HepG2 (cell line): ENCODE results near the gene CHCHD6. TPM values are rescaled to one million over a fixed set of nuclear protein-coding genes. Genes with fewer than 3 reads are reported as not detected.

ENCODE experiments used
- AHR ChIP-seq: IDR thresholded peaks from 2 replicates; pipeline ENCODE4 v1.6.1; 2018; ENCODE audit warnings: missing genetic modification reagents, missing compliant biosample characterization
- ARNT2 ChIP-seq: sonication (generic); formaldehyde crosslinking; IDR thresholded peaks from 2 replicates; pipeline ENCODE4 v1.8.0; 2022; ENCODE audit warnings: mild to moderate bottlenecking, low read depth, missing genetic modification reagents, moderate library complexity
- KMT2B ChIP-seq: IDR thresholded peaks from 2 replicates; pipeline ENCODE4 v1.6.1; 2016; ENCODE audit warnings: missing genetic modification reagents, missing compliant biosample characterization
- MATR3 ChIP-seq: sonication (generic); formaldehyde crosslinking; IDR thresholded peaks from 2 replicates; pipeline ENCODE4 v1.4.0; 2020; ENCODE audit warnings: missing genetic modification reagents
- SETDB1 ChIP-seq: sonication (generic); formaldehyde crosslinking; IDR thresholded peaks from 2 replicates; pipeline ENCODE4 v1.5.1; 2020; ENCODE audit warnings: missing genetic modification reagents, mild to moderate bottlenecking, borderline replicate concordance
- SKI ChIP-seq: fragments of 450-650 bp; IDR thresholded peaks from one replicate; pipeline ENCODE4 v1.6.1; 2018; ENCODE audit warnings: mild to moderate bottlenecking; ENCODE audit not compliant: partially characterized antibody
- TOPORS ChIP-seq: sonication (generic); formaldehyde crosslinking; IDR thresholded peaks from 2 replicates; pipeline ENCODE4 v1.8.0; 2023; ENCODE audit warnings: mild to moderate bottlenecking, missing genetic modification reagents
- ZEB1 ChIP-seq: IDR thresholded peaks from 2 replicates; pipeline ENCODE4 v1.6.1; 2012; ENCODE audit warnings: mild to moderate bottlenecking, low read depth, inconsistent platforms; ENCODE audit not compliant: insufficient replicate concordance
- ZNF335 ChIP-seq: sonication (generic); formaldehyde crosslinking; IDR thresholded peaks from 2 replicates; pipeline ENCODE4 v1.4.0; 2020; ENCODE audit warnings: missing genetic modification reagents
- ZNF530 ChIP-seq: sonication (generic); formaldehyde crosslinking; IDR thresholded peaks from 2 replicates; pipeline ENCODE4 v1.5.0; 2020; ENCODE audit warnings: low read depth, mild to moderate bottlenecking, missing genetic modification reagents
- polyA plus RNA-seq, 8 experiments: library from polyadenylated mRNA; depleted of rRNA in 3 of 8; stranded (reverse) in 7 of 8; unstranded in 1 of 8; fragments of >200 nt; fragmentation: Illumina TruSeq in 4 of 8; extraction: Trizol in 4 of 8; gene quantifications; 2 replicates each; pipeline versions ENCODE4 v1.2.1 to v1.2.3, GENCODE V29; 2011 to 2016; ENCODE audit warnings: low read depth in 4 of 8, missing spikeins in 1 of 8, mixed read lengths in 1 of 8; ENCODE audit not compliant: insufficient read depth in 1 of 8
- total RNA-seq, 5 experiments: library from RNA; depleted of rRNA; stranded (reverse); fragments of >200 nt; fragmentation: Illumina TruSeq; extraction: Trizol; gene quantifications; 2 replicates each; pipeline ENCODE4 v1.2.3, GENCODE V29; 2016; ENCODE audit warnings: low read depth in 1 of 5
- TF ChIP-seq, protein P1 (sequence below): sonication (generic); formaldehyde crosslinking; IDR thresholded peaks from 2 replicates; pipeline ENCODE4 v1.4.0; 2020; ENCODE audit warnings: mild to moderate bottlenecking, low read depth, missing genetic modification reagents
- TF ChIP-seq, protein P2 (sequence below): sonication (generic); formaldehyde crosslinking; IDR thresholded peaks from 2 replicates; pipeline ENCODE4 v1.4.0; 2020; ENCODE audit warnings: missing genetic modification reagents
- TF ChIP-seq, protein P3 (sequence below), 2 experiments: sonication (generic) in 1 of 2; formaldehyde crosslinking in 1 of 2; IDR thresholded peaks; 2 replicates each; pipeline versions ENCODE4 v1.5.1 to v1.6.1; 2011 to 2020; ENCODE audit warnings: borderline replicate concordance in 1 of 2, low read depth in 1 of 2, low read length in 1 of 2, mild to moderate bottlenecking in 1 of 2, missing genetic modification reagents in 1 of 2, moderate library complexity in 1 of 2
- TF ChIP-seq, protein P4 (sequence below): sonication (generic); formaldehyde crosslinking; conservative IDR thresholded peaks from 2 replicates; pipeline ENCODE4 v1.4.0; 2020; ENCODE audit warnings: missing genetic modification reagents
- TF ChIP-seq, protein P5 (sequence below), 2 experiments: sonication (generic) in 1 of 2; formaldehyde crosslinking in 1 of 2; IDR thresholded peaks; 2 replicates each; pipeline versions ENCODE4 v1.4.0 to v1.6.1; 2016 to 2020; ENCODE audit warnings: borderline replicate concordance in 1 of 2, low read depth in 1 of 2, mild to moderate bottlenecking in 1 of 2, missing genetic modification reagents in 1 of 2

The CHCHD6 gene
- total and polyA plus RNA-seq, 2 of the 13 experiments (the other 11 are each of a cell fraction or from before 2014, with no cell fraction given) = 20.3 to 20.8 TPM

DNA sequence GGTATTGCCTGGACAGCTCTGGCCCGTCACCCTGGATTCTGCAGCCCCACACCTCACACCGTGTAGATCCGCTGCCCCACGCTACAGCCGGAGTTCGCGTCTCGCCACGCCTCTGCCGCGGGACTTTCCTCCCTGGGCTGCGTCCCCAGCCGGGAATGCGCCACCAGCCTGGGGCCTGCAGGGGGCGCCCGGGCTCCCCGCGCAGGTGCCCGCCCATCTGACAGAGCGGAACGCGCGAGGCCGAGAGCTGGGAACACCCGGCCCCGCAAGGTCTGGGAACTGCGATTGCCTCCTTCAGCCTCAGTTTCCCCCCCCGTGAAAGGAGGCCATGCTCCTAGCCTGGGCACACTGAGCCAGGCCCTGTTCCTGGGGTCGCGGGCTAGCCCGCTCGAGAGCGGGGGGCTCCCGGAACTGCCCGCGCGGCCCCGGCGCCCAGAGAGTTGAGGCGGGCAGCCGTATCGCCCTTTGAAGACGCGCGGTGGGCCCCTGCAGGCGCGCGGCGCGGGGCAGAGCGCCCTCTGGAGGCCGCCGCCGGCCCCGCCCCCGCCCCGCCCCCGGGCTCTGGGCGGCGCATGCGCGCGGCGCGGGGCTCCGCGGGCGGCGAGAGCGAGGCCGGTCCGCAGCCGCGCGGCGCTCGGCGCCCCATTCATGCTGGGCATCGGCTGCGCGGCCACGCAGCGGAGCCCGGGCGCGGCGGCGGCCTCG is 278.6 kb downstream of the CHCHD6 start, which contains the start of gene PLXNA1 (continued):
- TF ChIP-seq, protein P1, sequence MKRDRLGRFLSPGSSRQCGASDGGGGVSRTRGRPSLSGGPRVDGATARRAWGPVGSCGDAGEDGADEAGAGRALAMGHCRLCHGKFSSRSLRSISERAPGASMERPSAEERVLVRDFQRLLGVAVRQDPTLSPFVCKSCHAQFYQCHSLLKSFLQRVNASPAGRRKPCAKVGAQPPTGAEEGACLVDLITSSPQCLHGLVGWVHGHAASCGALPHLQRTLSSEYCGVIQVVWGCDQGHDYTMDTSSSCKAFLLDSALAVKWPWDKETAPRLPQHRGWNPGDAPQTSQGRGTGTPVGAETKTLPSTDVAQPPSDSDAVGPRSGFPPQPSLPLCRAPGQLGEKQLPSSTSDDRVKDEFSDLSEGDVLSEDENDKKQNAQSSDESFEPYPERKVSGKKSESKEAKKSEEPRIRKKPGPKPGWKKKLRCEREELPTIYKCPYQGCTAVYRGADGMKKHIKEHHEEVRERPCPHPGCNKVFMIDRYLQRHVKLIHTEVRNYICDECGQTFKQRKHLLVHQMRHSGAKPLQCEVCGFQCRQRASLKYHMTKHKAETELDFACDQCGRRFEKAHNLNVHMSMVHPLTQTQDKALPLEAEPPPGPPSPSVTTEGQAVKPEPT (CRISPR knock-in tag) = peak; percentile 81; the same call in 1 of the 2 replicates
- peak; percentile 70 for TF ChIP-seq ARNT2
- TF ChIP-seq SETDB1 (CRISPR knock-in tag) = no peak
- 0 out of 2 replicates have a peak, but pooled peaks have one; percentile 26 for TF ChIP-seq KMT2B
- no peak for TF ChIP-seq TOPORS (CRISPR knock-in tag)
- TF ChIP-seq ZNF530 (CRISPR knock-in tag) = no peak
- TF ChIP-seq, protein P2, sequence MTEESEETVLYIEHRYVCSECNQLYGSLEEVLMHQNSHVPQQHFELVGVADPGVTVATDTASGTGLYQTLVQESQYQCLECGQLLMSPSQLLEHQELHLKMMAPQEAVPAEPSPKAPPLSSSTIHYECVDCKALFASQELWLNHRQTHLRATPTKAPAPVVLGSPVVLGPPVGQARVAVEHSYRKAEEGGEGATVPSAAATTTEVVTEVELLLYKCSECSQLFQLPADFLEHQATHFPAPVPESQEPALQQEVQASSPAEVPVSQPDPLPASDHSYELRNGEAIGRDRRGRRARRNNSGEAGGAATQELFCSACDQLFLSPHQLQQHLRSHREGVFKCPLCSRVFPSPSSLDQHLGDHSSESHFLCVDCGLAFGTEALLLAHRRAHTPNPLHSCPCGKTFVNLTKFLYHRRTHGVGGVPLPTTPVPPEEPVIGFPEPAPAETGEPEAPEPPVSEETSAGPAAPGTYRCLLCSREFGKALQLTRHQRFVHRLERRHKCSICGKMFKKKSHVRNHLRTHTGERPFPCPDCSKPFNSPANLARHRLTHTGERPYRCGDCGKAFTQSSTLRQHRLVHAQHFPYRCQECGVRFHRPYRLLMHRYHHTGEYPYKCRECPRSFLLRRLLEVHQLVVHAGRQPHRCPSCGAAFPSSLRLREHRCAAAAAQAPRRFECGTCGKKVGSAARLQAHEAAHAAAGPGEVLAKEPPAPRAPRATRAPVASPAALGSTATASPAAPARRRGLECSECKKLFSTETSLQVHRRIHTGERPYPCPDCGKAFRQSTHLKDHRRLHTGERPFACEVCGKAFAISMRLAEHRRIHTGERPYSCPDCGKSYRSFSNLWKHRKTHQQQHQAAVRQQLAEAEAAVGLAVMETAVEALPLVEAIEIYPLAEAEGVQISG (CRISPR knock-in tag) = peak; percentile 84
- peak; percentile 48; the same call in 1 of the 2 replicates for TF ChIP-seq AHR (CRISPR knock-in tag)
- no peak for TF ChIP-seq MATR3 (CRISPR knock-in tag)
- TF ChIP-seq, protein P3, sequence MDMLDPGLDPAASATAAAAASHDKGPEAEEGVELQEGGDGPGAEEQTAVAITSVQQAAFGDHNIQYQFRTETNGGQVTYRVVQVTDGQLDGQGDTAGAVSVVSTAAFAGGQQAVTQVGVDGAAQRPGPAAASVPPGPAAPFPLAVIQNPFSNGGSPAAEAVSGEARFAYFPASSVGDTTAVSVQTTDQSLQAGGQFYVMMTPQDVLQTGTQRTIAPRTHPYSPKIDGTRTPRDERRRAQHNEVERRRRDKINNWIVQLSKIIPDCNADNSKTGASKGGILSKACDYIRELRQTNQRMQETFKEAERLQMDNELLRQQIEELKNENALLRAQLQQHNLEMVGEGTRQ (IDR thresholded peaks at IDR 0.05; ENCODE audit: low read depth, low read length) = no peak
- TF ChIP-seq, protein P3 (CRISPR knock-in tag; IDR thresholded peaks at IDR 0.05; ENCODE audit: borderline replicate concordance) = no peak
- TF ChIP-seq ZEB1 = no peak
- TF ChIP-seq, protein P4, sequence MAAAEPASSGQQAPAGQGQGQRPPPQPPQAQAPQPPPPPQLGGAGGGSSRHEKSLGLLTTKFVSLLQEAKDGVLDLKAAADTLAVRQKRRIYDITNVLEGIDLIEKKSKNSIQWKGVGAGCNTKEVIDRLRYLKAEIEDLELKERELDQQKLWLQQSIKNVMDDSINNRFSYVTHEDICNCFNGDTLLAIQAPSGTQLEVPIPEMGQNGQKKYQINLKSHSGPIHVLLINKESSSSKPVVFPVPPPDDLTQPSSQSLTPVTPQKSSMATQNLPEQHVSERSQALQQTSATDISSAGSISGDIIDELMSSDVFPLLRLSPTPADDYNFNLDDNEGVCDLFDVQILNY (CRISPR knock-in tag) = 0 out of 2 replicates have a peak, but pooled peaks have one; percentile 25
- TF ChIP-seq SKI = peak; percentile 29
- TF ChIP-seq, protein P5, sequence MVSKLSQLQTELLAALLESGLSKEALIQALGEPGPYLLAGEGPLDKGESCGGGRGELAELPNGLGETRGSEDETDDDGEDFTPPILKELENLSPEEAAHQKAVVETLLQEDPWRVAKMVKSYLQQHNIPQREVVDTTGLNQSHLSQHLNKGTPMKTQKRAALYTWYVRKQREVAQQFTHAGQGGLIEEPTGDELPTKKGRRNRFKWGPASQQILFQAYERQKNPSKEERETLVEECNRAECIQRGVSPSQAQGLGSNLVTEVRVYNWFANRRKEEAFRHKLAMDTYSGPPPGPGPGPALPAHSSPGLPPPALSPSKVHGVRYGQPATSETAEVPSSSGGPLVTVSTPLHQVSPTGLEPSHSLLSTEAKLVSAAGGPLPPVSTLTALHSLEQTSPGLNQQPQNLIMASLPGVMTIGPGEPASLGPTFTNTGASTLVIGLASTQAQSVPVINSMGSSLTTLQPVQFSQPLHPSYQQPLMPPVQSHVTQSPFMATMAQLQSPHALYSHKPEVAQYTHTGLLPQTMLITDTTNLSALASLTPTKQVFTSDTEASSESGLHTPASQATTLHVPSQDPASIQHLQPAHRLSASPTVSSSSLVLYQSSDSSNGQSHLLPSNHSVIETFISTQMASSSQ (IDR thresholded peaks at IDR 0.05; ENCODE audit: low read depth) = no peak
- TF ChIP-seq, protein P5 (CRISPR knock-in tag; IDR thresholded peaks at IDR 0.05; ENCODE audit: borderline replicate concordance) = 0 out of 2 replicates have a peak, but pooled peaks have one; percentile 18
- no peak for TF ChIP-seq ZNF335 (CRISPR knock-in tag)
